Epidermal melanocyte (primary cell): ENCODE measurements around the gene BACE2.
A peak's percentile ranks its signal among the peaks of the same experiment; 100 is the strongest.

ENCODE experiments used
- DNase-seq: peaks from one replicate; pipeline ENCODE4 v3.0.0; 2011; ENCODE audit warnings: low spot score; ENCODE audit not compliant: insufficient read length

BACE2 gene

DNA sequence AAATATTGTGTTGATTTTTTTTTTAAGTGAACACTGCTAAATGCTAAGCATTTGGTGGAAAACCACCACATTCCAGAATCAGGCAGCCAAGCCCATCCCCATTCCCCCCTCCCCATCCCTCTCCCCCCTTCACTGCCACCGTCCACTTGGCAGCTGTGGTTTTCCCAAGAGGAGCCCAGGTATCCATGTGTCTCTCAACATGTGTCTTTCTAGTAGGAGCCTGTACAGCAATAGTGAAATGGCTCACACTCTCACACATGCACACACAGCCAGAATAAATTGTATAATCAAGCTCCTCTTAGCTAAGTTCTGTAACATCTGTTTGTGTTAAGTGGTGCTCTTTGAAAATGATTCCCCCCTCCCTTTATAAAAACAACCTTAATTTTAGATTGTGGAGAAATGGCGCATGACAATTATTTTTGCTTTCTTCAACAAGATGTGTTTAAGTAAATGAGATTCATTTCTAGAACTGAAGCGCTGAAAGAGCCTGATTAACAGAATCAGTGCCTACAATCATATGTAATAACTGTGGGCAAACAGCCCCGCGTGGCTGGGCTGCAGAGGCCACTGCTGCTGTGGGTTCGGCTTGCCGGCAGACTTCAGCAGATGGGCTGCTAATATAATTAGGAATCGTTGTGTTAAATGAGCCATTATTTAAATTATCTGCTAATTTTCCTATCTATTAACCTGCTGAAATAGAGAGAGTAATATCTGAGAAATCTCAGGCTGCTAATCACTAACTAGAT, 43.3 kb downstream of the BACE2 start:
- DNase-seq, result no peak

DNA sequence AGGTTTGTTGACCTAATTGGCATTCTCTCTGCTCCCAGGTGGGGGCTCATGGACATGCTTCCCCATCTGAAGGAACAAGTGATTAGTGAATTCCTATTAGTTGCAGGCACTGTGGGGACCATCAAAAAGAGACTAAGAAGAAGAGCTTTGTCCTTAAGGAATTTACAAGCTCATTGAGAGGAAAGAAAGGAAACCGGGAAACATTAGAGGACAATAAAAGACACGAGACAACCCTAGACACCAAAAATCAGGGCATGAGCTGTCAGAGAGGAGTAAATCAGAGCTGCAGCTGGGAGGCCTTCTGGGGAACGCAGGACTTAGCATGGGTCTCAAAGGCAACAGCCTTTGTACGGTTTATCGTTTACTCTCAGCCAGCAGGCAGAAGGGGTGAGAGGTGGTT, 45.1 kb downstream of the BACE2 start:
- no peak for DNase-seq

GRCh38 chr21:41215856-41216408, 48.0 kb downstream of the BACE2 start:
- DNase-seq, result no peak

GRCh38 chr21:41216486-41216885, 48.5 kb downstream of the BACE2 start:
- no peak for DNase-seq

DNA sequence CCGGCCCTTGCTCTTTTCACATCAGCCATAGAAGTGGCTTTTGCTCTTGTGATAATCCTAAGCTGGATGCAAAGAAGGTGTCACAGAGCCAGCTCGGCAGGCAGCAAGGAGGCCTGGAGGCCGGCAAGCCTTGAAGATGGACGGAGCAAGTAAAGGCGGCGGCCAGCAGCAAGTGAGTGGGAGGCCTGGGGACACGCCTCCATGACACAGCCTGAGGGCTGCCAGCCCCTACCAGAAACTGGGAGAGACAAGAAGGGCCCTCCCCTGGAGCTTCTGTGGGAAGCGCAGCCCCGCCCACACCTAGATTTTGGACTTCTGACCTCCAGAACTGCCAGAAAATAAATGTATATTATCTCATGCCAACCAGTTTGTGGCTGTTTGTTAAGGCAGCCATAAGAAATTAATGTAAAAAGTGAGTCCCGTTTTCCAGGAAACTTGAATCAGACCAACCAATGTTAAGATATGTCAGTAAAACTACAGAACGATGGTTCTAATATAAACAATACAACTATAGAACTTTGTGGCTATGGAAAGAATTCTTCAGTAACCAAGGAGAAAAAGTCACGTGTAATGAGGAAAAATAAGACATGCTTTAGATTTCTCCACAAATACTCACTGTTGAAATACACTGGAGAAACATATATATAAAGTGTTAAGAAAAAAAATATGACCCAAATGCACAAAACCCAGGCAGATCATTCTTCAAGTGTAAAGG, 49.9 kb downstream of the BACE2 start:
- peak; percentile 47 for DNase-seq

DNA sequence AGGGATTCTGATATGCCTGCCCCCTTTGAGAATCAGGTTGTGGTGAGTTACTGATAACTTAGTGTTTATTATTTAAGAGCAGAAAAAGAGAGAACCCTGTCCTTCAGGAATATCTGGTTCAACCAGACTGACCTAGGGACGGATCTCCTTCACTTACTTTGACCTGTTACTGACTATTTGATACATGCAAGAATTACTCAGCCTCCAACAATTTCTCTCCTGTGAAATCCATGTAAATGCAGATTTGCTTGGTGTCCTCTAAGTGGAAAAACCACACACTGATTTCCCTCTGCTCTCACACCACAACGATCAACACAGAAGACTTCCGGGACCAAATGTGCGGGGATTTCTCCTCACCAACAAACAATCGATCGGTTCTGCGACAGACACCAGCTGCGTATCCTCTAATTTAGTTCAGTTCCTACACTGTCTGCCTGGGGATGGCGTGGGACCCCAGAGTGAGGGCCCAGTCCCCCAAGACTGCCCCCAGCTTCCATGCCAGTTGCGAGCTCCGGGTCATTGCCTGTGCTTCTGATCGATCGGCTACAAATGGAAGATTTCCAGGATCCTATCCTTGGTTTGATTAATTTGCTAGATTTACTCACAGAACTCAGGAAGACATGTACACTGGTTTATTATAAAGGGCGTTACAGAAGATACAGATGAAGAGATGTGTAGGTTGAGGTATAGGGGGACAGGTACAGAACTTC, 51.7 kb downstream of the BACE2 start:
- no peak for DNase-seq

DNA sequence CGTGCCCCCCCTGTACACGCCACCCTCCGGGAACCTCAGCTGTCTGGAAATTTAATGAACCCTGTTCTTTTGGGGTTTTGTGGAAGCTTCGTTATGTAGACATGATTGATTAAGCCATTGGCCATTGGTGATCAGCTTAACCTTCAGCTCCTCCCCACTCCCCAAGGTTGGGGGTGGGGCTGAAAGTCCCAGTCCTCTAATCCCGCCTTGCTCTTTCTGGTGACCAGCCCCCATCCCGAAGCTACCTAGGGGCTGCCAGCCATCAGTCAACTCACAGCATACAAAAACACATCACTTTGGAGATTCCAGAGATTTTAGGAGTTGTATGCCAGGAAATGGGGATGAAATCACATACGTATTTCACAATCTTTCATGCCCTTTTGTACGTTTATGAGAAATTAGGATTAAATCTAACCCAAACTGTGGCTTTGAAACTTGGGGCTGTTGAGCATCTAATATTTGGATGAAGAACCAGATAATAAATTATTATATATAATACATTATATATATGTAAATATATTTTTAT, 52.3 kb downstream of the BACE2 start:
- DNase-seq, result no peak

- no peak for DNase-seq
Observed at GRCh38 chr21:41222247-41223068, 54.5 kb downstream of the BACE2 start.

- no peak for DNase-seq
Observed at GRCh38 chr21:41226853-41227252, 58.9 kb downstream of the BACE2 start.

- no peak for DNase-seq
Observed at GRCh38 chr21:41227357-41228005, 59.5 kb downstream of the BACE2 start.

- no peak for DNase-seq
Observed at GRCh38 chr21:41228006-41228370, 60.0 kb downstream of the BACE2 start.

- DNase-seq, result no peak
Observed at GRCh38 chr21:41228492-41228891, 60.5 kb downstream of the BACE2 start.

DNA sequence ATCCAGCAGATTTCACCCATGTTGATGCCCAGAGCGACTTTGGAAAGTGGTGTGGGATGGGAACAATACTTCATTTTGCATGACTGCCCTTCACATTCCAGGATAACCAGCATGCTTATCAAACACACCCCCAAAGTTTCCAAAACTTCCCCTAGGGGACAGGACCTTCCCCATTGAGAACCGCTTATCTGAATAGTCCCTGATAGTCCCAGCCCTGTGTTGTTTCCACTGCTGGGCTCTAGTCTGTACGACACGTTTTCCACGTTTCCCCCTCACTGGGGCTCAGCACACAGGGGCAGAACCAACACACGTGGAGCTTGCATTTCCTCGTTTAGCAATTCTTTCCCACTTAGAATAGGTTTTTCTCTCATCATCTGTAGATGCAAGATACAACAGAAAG, 61.0 kb downstream of the BACE2 start:
- no peak for DNase-seq

DNA sequence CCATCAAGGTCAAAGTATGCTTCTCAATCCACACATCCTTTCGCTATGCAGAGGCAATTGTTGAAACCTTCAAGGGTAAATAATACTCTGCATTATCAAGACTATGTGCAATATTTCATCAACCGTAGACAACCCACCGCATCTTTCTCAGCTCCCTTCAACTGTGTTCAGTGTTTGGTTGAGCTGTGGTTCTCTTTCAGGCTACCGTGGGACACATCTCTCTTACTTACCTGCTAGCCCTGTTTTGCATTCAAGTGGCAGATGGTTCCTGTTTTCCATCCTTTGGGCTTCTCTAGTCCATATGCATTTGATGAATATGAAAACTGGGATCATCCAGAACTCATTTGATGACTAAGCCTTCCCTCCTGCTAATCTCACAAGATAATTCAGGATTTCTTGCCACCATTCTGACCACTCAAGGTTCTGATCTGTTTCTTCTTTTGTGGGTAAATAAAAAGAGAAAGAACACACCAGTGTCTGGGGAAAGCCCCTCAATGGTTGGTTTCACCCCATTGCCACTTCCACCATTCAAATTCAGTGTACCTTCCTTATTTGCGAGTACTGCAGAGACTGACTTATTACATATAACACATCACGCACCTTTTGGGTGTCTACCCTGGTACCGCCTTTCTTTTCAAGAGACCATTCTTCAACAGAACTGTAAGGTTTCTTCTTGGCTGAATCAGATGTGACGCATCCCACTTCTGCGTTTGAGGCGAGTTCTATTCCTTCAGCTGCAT, 61.7 kb downstream of the BACE2 start:
- DNase-seq, result no peak

- no peak for DNase-seq
Observed at GRCh38 chr21:41230497-41230896, 62.5 kb downstream of the BACE2 start.

DNA sequence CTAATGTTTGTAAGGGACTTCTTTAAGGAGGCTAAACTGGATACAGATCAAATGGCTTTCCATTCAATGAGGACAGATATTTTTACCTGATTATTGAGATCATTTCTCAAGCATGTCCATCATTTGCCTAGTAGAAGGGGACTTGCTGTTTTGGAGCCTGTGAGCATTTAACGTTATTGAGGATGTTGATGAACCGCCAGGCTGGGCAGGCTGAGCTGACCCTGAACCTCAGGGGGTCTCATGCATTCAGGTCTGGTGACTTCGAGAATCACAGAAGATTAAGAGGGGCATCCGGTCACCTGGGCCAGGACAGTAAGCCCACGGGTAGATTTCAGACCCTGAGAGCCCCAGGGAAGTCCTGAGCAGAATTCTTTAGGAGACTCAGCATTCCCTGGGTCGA, 63.1 kb downstream of the BACE2 start:
- DNase-seq, result no peak

GRCh38 chr21:41232013-41232412, 64.1 kb downstream of the BACE2 start:
- DNase-seq, result no peak

- DNase-seq, result no peak
Observed at GRCh38 chr21:41233916-41234315, 66.0 kb downstream of the BACE2 start.

GRCh38 chr21:41234569-41234968, 66.6 kb downstream of the BACE2 start:
- DNase-seq, result no peak

DNA sequence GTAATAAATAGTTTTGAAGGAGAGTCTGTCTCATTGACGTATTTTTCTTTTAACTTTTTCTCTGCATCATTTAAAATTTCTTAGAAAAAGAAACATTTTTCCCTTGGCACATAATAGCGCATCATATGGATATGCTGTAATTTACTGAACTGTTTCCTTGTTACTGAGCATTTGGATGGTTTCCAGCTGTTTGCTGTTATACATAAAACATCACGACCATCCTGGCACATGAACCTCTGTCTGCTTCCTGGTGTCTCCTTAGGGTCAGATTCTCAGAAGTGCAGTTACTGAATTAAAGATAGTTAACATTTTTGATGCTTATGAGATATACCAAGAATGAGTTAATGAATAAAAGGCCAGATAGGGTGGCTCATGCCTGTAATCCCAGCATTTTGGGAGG, 67.2 kb downstream of the BACE2 start:
- no peak for DNase-seq
